Thyroid gland (tissue), 4 donors: Measurements from ENCODE around the gene PHOX2B. TPM values are rescaled to one million over a fixed set of nuclear protein-coding genes. Genes with fewer than 3 reads are reported as not detected.

Experiments used
- DNase-seq, 2 donors: peaks; one replicate each; pipeline ENCODE4 v3.0.0-alpha.2; 2019
- H3K27ac ChIP-seq, 3 donors: fragments of 200-600 bp; sonication (generic); 1 replicate in 2 of 3; 2 replicates in 1 of 3; pipeline ENCODE4 v1.5.1; 2016 to 2019; ENCODE audit warnings: mild to moderate bottlenecking in 1 of 3, moderate library complexity in 1 of 3
- H3K27me3 ChIP-seq: fragments of 200-600 bp; sonication (generic); one replicate; pipeline ENCODE4 v1.5.1; 2019
- H3K36me3 ChIP-seq, 2 donors: fragments of 200-600 bp; sonication (generic); one replicate each; pipeline ENCODE4 v1.5.1; 2016 to 2019
- H3K4me1 ChIP-seq, 2 donors: fragments of 200-600 bp; sonication (generic); one replicate each; pipeline ENCODE4 v1.5.1; 2017 to 2019
- H3K4me3 ChIP-seq, 3 donors: fragments of 200-600 bp; sonication (generic); replicated peaks in 1 of 3; 1 replicate in 2 of 3; 2 replicates in 1 of 3; pipeline ENCODE4 v1.5.1; 2016; ENCODE audit warnings: mild to moderate bottlenecking in 1 of 3
- H3K9me3 ChIP-seq: fragments of 200-600 bp; sonication (generic); one replicate; pipeline ENCODE4 v1.5.1; 2017
- POLR2A ChIP-seq, 2 donors: fragments of 450-650 bp; IDR thresholded peaks; one replicate each; pipeline ENCODE4 v1.6.1; 2017; ENCODE audit warnings: antibody characterized with exemption in 2 of 2, mild to moderate bottlenecking in 2 of 2, moderate library complexity in 1 of 2
- WGBS, 2 donors: methylation state at CpG; one replicate each; pipeline ENCODE4 v1.1.5; 2017; 5-methylcytosine and 5-hydroxymethylcytosine counted together
- intact Hi-C: fragments of 100-400 bp; cut with DNase I; formaldehyde crosslinking; loops from one replicate; pipeline ENCODE4 v1.15.1; 2023
- total RNA-seq, 4 donors: library from RNA; depleted of rRNA; stranded (reverse); fragments of >200 nt; gene quantifications; one replicate each; pipeline ENCODE4 v1.2.3, GENCODE V29; 2016
- TF ChIP-seq, protein P1 (sequence below), 6 experiments: fragments of 200-600 bp in 3 of 6; fragments of 450-650 bp in 3 of 6; sonication (generic) in 3 of 6; IDR thresholded peaks; one replicate each; pipeline ENCODE4 v1.5.1; 2016 to 2019; ENCODE audit warnings: antibody characterized with exemption in 6 of 6, mild to moderate bottlenecking in 2 of 6, inconsistent platforms in 1 of 6, moderate library complexity in 1 of 6

The PHOX2B gene
- total RNA-seq, 4 donors from 2014 or later = not detected

DNA sequence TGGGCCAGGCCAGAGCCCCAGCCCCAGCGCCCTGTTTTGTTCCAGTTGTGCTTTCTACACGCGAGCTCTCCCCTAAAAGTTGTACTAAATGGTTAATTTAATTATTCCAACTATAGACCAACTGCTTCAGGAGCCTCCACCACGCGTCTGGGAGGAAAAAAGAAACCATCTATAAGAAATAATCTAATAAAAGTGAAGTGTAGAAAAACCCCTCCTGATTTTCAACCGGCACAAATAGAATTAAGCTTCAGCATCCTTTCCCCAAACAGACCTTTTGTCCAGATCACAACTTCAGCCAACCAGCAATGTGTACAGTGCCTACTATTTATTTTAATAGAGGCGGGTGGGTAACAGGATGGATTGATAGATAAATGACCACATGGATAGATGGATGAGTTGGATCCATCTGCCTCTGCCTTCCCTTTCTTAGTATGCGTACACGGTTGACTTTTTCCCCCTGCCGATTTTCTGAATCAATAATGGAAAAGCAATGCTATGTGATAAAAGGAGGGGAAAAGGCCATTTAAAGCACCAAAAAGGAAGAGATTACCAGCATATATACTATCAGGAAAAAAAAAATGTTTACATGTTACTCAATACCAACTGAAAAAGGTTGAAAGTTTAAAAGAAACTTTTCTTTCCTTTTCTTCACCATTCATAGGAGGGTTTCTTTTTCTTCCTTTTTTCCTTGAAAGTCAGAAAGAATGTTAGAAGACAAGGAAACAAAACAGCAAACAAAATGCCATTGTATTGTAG is 3.7 kb upstream of the PHOX2B start:
- H3K36me3 ChIP-seq = no peaks in the 10 kb centered on the region
- no peak for DNase-seq
- WGBS, 2 donors = 17 to 18% methylated on average over 10 of the region's 10 CpGs
- H3K9me3 ChIP-seq = no peaks in the 10 kb centered on the region
- H3K4me3 ChIP-seq = no peak overlapping the region
- peaks cover 5 to 15% of the 10 kb centered on the region in 2 donors for H3K4me1 ChIP-seq
- no peak overlapping the region for H3K27ac ChIP-seq
- peaks cover 52% of the 10 kb centered on the region for H3K27me3 ChIP-seq
- no peak for TF ChIP-seq POLR2A (IDR thresholded peaks at IDR 0.05)
- TF ChIP-seq, protein P1, sequence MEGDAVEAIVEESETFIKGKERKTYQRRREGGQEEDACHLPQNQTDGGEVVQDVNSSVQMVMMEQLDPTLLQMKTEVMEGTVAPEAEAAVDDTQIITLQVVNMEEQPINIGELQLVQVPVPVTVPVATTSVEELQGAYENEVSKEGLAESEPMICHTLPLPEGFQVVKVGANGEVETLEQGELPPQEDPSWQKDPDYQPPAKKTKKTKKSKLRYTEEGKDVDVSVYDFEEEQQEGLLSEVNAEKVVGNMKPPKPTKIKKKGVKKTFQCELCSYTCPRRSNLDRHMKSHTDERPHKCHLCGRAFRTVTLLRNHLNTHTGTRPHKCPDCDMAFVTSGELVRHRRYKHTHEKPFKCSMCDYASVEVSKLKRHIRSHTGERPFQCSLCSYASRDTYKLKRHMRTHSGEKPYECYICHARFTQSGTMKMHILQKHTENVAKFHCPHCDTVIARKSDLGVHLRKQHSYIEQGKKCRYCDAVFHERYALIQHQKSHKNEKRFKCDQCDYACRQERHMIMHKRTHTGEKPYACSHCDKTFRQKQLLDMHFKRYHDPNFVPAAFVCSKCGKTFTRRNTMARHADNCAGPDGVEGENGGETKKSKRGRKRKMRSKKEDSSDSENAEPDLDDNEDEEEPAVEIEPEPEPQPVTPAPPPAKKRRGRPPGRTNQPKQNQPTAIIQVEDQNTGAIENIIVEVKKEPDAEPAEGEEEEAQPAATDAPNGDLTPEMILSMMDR (IDR thresholded peaks at IDR 0.05) = no peak
- intact Hi-C loops = no loop called here

DNA sequence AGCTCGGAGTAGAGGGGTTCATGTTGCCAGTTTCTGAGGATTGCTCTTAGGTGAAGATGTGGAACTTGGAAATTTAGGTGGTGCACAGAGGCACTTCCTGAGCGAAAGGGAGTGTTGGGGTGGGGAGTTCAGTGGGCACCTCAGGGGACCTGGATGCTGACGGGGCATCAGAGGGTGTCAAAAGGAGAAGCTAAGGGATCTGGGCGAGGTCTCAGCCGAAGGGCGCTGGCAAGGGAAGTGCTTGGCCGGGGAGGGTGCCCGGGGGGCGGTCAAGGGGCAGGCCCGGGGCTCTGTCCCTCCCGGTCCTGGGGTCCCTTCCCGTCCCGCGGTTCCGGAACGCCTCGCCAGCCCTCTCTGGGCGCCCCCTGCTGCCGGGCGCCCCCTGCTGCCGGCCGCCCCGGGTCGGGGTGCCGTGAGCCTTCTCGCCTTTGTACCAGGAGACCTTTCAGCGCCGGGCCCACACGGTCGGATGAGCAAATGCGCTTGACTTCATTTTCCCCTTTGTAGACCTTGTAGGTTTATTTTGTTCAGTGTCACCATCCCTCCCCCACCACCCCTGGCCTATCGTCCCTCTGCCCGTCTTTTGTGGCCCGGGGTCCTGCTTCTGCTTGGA is 3.0 kb upstream of the PHOX2B start:
- DNase-seq = no peak

DNA sequence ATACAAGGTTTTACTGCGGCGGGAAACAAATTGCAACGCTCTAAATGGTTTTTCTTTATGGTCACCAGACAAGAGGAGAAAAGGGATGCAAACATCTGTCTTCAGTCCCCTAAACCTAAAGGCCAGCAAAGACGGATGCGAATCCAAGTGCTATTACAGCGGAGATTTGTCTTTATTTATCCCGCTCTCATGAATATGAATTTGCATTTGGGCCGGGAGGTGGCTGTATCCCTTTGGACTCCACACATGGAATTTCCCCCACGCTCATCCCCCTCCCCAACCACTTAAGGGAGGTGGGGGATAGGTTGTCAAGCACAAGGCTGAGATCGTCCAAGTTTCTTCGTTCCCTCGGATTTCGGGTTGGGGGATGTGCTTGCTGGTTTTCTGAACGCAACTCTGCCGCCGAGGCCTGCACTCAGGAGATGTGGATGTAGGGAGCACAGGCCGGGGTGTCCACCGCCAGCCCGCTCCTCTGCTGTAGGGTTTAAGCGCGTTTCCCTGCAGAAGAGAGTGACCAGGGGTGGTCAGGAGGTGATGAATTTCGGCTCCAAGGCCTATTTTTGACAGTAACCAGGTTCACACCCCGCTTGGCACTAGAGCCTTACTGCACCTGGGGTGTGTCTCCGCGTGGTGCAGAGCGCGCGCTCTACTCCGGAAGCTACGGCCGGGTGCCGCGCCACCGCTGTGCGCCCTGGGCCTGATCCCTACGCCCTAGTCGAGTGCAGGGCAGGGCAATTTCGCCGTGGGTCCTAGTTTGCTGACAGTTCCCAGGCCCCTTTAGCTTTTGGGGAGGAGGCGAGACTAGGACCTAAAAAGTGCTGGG is 2.3 kb upstream of the PHOX2B start:
- Histone ChIP-seq H3K27ac (no peak overlapping the region), H3K27me3 (peaks cover 62% of the 10 kb centered on the region), H3K4me1 (peaks cover 11 to 19% of the 10 kb centered on the region in 2 donors), H3K9me3 (no peaks in the 10 kb centered on the region), H3K36me3 (no peaks in the 10 kb centered on the region), H3K4me3 (no peak overlapping the region)
- 9% methylated on average over 24 to 27 of the region's 40 CpGs for WGBS, 2 donors
- intact Hi-C loops = no loop called here
- DNase-seq = no peak
- TF ChIP-seq, protein P1 (IDR thresholded peaks at IDR 0.05) = no peak
- no peak for TF ChIP-seq POLR2A (IDR thresholded peaks at IDR 0.05)

More for the DNA sequence above, 3.0 kb upstream of the PHOX2B start:
- WGBS, 2 donors = 4 to 9% methylated on average over 17 to 26 of the region's 34 CpGs
- H3K9me3 ChIP-seq = no peaks in the 10 kb centered on the region
- H3K4me3 ChIP-seq = no peak overlapping the region
- peaks cover 11 to 19% of the 10 kb centered on the region in 2 donors for H3K4me1 ChIP-seq
- peaks cover 57% of the 10 kb centered on the region for H3K27me3 ChIP-seq
- no peak overlapping the region for H3K27ac ChIP-seq
- H3K36me3 ChIP-seq = no peaks in the 10 kb centered on the region
- TF ChIP-seq POLR2A (IDR thresholded peaks at IDR 0.05) = no peak
- TF ChIP-seq, protein P1 (IDR thresholded peaks at IDR 0.05) = no peak
- intact Hi-C loops = no loop called here

DNA sequence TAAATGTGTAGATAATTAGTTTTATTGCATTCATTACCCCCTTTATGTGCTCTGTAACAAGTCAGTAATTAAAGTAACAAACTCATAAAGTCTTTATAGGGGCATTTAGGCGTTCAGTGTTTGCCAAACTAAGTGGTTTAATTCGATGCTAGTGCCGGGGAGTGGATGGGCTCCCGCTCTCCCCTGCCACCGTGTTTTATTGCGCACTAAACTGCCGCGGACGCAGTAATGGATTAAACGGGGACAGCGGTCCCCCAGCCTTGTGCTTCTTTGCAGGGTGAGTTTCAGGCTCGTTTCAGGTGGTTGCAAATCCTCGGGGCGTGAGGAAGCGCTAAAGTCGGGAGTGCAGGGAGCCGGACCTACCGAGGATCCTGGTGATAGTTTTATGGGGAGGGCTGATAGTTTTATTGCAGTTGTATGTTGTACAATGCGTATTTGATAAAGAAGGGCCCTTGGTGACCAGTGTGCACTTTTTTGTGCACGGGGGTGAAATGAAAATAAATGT is 1.6 kb upstream of the PHOX2B start:
- Histone ChIP-seq H3K4me3 (no peak overlapping the region), H3K27ac (no peak overlapping the region), H3K36me3 (no peaks in the 10 kb centered on the region), H3K27me3 (peaks cover 67% of the 10 kb centered on the region), H3K4me1 (peaks cover 11 to 24% of the 10 kb centered on the region in 2 donors), H3K9me3 (no peaks in the 10 kb centered on the region)
- no peak for DNase-seq
- intact Hi-C loops = no loop called here
- WGBS, 2 donors = 4 to 9% methylated on average over 20 of the region's 20 CpGs
- TF ChIP-seq, protein P1 (IDR thresholded peaks at IDR 0.05) = no peak
